GM19397 (cell line): Measurements from ENCODE around the gene CCSER1.
"Not testable (repeated sequence)": the region's sequence is repeated elsewhere in the genome, so short reads cannot be mapped to it uniquely, and the experiment has no call there.

Experiments used
- ATAC-seq: cut with Tn5 transposase; IDR thresholded peaks from one replicate; pipeline ENCODE4 v1.9.1; 2021; ENCODE audit warnings: mild to moderate bottlenecking, moderate library complexity; ENCODE audit not compliant: unreplicated experiment

Gene CCSER1

GRCh38 chr4:91611782-91612181, 1484.6 kb downstream of the CCSER1 start:
- ATAC-seq: no peak

- ATAC-seq: no peak
Observed at GRCh38 chr4:91620952-91621351, 1493.8 kb downstream of the CCSER1 start.

- no peak for ATAC-seq
Observed at GRCh38 chr4:91621446-91621845, 1494.3 kb downstream of the CCSER1 start.

GRCh38 chr4:91622925-91623602, 1495.9 kb downstream of the CCSER1 start:
- ATAC-seq: no peak

GRCh38 chr4:91623603-91623967, 1496.4 kb downstream of the CCSER1 start:
- ATAC-seq: not testable (repeated sequence)

GRCh38 chr4:91630054-91630453, 1502.9 kb downstream of the CCSER1 start:
- no peak for ATAC-seq

- ATAC-seq: no peak
Observed at GRCh38 chr4:91630764-91631163, 1503.6 kb downstream of the CCSER1 start.

- no peak for ATAC-seq
Observed at GRCh38 chr4:91631335-91631734, 1504.1 kb downstream of the CCSER1 start.

- no peak for ATAC-seq
Observed at GRCh38 chr4:91636083-91636482, 1508.9 kb downstream of the CCSER1 start.
